Measurements from ENCODE around the gene TMEM131L. TPM values are rescaled to one million over a fixed set of nuclear protein-coding genes. Genes with fewer than 3 reads are reported as not detected.

Gene TMEM131L
- total RNA-seq, 1 donor = 9.0 TPM

DNA sequence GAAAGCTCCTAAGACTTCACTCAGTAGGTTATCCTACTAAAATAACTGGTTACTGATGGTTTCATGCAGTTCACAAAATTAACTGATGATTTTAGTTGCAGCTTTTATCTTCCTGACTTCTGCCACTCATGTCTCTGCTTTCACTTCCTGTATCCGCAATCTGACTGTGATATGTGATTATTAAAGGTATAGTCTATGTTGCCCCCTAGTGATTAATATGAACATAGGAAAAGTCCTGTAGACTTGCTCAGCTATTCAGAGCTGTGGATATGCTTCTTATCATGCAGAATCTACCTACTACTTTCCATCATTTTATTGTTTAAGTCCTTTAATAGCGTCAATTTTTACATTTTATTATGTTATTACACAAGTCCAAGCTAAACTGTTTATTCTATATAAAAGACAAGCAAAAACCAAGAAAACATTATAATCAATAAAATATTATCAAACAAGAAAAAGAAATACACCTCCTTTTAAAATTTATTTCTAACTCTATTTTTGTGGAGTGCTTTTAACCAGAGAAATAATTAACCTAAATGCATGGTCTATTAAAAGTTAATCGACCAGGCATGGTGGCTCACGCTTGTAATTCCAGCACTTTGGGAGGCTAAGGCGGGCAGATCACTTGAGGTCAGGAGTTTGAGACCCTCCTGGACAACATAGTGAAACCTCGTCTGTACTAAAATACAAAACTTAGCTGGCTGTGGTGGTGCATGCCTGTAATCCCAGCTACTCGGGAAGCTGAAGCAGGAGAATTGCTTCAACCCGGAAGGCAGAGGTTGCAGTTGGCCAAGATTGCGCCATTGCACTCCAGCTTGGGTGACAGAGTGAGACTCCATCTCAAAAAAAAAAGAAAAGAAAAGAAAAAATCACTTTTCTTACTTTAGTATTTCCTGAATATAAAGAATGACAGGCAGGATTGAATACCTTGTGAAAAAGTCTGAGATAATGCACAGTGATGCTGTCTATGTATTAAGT lies 177.5 kb downstream of the TMEM131L start:
- Histone ChIP-seq H3K4me2 (ENCODE audit: insufficient read depth, low read length) (no peak overlapping the region), H3K4me1 (ENCODE audit: insufficient read depth, low read length) (no peaks in the 10 kb centered on the region), H2AFZ (ENCODE audit: low read length) (no peak overlapping the region), H3K36me3 (ENCODE audit: insufficient read depth, low read length) (no peaks in the 10 kb centered on the region), H3K27me3 (ENCODE audit: insufficient read depth, low read length) (no peaks in the 10 kb centered on the region), H3K9me3 (ENCODE audit: low read depth, low read length) (no peaks in the 10 kb centered on the region), H3K27ac (ENCODE audit: low read depth, low read length) (no peak overlapping the region), H3K79me2 (ENCODE audit: insufficient read depth, low read length) (no peaks in the 10 kb centered on the region), H3K4me3 (ENCODE audit: insufficient read depth, low read length) (no peak overlapping the region), H4K20me1 (ENCODE audit: insufficient read depth, low read length) (no peaks in the 10 kb centered on the region)
- TF ChIP-seq, protein P1, sequence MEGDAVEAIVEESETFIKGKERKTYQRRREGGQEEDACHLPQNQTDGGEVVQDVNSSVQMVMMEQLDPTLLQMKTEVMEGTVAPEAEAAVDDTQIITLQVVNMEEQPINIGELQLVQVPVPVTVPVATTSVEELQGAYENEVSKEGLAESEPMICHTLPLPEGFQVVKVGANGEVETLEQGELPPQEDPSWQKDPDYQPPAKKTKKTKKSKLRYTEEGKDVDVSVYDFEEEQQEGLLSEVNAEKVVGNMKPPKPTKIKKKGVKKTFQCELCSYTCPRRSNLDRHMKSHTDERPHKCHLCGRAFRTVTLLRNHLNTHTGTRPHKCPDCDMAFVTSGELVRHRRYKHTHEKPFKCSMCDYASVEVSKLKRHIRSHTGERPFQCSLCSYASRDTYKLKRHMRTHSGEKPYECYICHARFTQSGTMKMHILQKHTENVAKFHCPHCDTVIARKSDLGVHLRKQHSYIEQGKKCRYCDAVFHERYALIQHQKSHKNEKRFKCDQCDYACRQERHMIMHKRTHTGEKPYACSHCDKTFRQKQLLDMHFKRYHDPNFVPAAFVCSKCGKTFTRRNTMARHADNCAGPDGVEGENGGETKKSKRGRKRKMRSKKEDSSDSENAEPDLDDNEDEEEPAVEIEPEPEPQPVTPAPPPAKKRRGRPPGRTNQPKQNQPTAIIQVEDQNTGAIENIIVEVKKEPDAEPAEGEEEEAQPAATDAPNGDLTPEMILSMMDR (IDR thresholded peaks at IDR 0.05; ENCODE audit: extremely low read depth, low read depth, low read length) = peak; percentile 51
- peak; percentile 91 for DNase-seq (ENCODE audit: insufficient read length, low spot score, missing footprints)

DNA sequence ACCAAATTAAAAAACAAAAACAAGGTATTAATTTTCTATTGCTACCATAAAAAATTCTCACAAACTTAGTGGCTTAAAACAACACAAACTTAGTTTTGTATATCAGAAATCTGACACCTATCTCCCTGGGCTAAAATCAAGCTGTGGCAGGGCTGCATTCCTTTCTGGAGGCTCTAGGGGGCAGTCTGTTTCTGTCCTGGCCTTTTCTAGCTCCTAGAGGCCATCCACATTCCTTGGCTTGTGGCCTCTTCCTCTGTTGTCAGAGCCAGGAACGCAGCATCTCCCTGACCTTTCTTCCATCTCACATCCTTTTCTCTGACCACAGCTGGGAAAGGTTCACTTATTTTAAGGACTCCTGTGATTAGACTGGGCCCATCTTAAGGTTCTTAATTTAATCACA lies 179.0 kb downstream of the TMEM131L start:
- H3K36me3 ChIP-seq (ENCODE audit: insufficient read depth, low read length) = no peaks in the 10 kb centered on the region
- no peaks in the 10 kb centered on the region for H3K27me3 ChIP-seq (ENCODE audit: insufficient read depth, low read length)
- no peak overlapping the region for H3K4me2 ChIP-seq (ENCODE audit: insufficient read depth, low read length)

DNA sequence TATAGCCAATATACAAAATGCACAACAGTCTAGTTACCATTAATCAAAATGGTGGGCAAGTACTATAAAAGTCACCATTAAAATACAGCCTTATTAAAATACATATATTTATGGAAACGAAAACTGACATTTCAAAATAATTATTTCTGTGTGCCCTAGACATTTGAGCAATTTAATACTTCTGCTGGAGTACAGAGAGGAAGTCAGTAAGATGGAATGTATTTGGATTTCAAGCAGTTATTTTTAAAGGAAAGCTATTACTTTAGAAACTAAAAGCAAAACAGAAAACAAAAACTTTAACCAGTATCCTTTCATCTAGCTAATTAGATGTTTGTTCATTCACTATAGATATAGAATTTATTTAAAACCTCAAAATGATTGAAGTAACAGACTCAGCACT lies 180.1 kb downstream of the TMEM131L start:
- no peak overlapping the region for H3K27ac ChIP-seq (ENCODE audit: low read depth, low read length)
- no peaks in the 10 kb centered on the region for H3K4me1 ChIP-seq (ENCODE audit: insufficient read depth, low read length)
- H3K79me2 ChIP-seq (ENCODE audit: insufficient read depth, low read length) = no peaks in the 10 kb centered on the region
- TF ChIP-seq, protein P1 (IDR thresholded peaks at IDR 0.05; ENCODE audit: extremely low read depth, low read depth, low read length) = no peak
- no peaks in the 10 kb centered on the region for H4K20me1 ChIP-seq (ENCODE audit: insufficient read depth, low read length)
- no peak for DNase-seq (ENCODE audit: insufficient read length, low spot score, missing footprints)
- H2AFZ ChIP-seq (ENCODE audit: low read length) = no peak overlapping the region
- H3K9me3 ChIP-seq (ENCODE audit: low read depth, low read length) = no peaks in the 10 kb centered on the region
- no peak overlapping the region for H3K4me3 ChIP-seq (ENCODE audit: insufficient read depth, low read length)
- H3K36me3 ChIP-seq (ENCODE audit: insufficient read depth, low read length) = no peaks in the 10 kb centered on the region
- H3K4me2 ChIP-seq (ENCODE audit: insufficient read depth, low read length) = no peak overlapping the region
- H3K27me3 ChIP-seq (ENCODE audit: insufficient read depth, low read length) = no peaks in the 10 kb centered on the region

More for the DNA sequence above, 179.0 kb downstream of the TMEM131L start:
- no peak overlapping the region for H2AFZ ChIP-seq (ENCODE audit: low read length)
- H3K9me3 ChIP-seq (ENCODE audit: low read depth, low read length) = no peaks in the 10 kb centered on the region
- H3K4me3 ChIP-seq (ENCODE audit: insufficient read depth, low read length) = no peak overlapping the region
- DNase-seq (ENCODE audit: insufficient read length, low spot score, missing footprints) = no peak
- no peak overlapping the region for H3K27ac ChIP-seq (ENCODE audit: low read depth, low read length)
- no peaks in the 10 kb centered on the region for H3K4me1 ChIP-seq (ENCODE audit: insufficient read depth, low read length)
- no peaks in the 10 kb centered on the region for H3K79me2 ChIP-seq (ENCODE audit: insufficient read depth, low read length)
- TF ChIP-seq, protein P1 (IDR thresholded peaks at IDR 0.05; ENCODE audit: extremely low read depth, low read depth, low read length) = peak; percentile 17
- H4K20me1 ChIP-seq (ENCODE audit: insufficient read depth, low read length) = no peaks in the 10 kb centered on the region

GRCh38 chr4:153646978-153647377 lies 180.8 kb downstream of the TMEM131L start:
- Histone ChIP-seq H3K4me3 (ENCODE audit: insufficient read depth, low read length) (no peak overlapping the region), H3K4me1 (ENCODE audit: insufficient read depth, low read length) (no peaks in the 10 kb centered on the region), H3K27me3 (ENCODE audit: insufficient read depth, low read length) (no peaks in the 10 kb centered on the region), H3K79me2 (ENCODE audit: insufficient read depth, low read length) (no peaks in the 10 kb centered on the region), H3K9me3 (ENCODE audit: low read depth, low read length) (no peaks in the 10 kb centered on the region), H4K20me1 (ENCODE audit: insufficient read depth, low read length) (no peaks in the 10 kb centered on the region), H2AFZ (ENCODE audit: low read length) (no peak overlapping the region), H3K4me2 (ENCODE audit: insufficient read depth, low read length) (no peak overlapping the region), H3K27ac (ENCODE audit: low read depth, low read length) (no peak overlapping the region), H3K36me3 (ENCODE audit: insufficient read depth, low read length) (no peaks in the 10 kb centered on the region)
- TF ChIP-seq, protein P1 (IDR thresholded peaks at IDR 0.05; ENCODE audit: extremely low read depth, low read depth, low read length) = no peak
- no peak for DNase-seq (ENCODE audit: insufficient read length, low spot score, missing footprints)
